ENCODE results near the gene PIGC.

PIGC gene

DNA sequence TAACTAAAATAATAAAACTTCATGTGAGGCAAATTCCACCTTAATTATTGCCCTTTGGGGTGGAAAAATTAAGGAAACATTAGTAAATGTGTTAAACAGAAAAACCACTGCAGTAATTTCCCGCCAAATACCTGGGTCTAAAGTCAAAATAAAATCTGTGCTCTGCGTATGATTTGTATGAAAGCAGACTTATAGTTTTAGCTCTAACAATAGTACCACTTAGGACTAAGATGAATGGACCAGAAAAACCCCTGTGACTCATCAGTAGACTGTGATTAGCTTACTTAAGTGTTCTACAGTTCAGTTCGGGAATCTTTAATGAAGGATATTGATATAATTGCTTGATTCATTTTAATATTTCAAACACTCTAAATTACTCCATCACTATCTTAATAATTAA lies 46.6 kb downstream of the PIGC start:
- DNase-seq = no peak

GRCh38 chr1:172395576-172395975 lies 48.3 kb downstream of the PIGC start:
- DNase-seq = no peak

DNA sequence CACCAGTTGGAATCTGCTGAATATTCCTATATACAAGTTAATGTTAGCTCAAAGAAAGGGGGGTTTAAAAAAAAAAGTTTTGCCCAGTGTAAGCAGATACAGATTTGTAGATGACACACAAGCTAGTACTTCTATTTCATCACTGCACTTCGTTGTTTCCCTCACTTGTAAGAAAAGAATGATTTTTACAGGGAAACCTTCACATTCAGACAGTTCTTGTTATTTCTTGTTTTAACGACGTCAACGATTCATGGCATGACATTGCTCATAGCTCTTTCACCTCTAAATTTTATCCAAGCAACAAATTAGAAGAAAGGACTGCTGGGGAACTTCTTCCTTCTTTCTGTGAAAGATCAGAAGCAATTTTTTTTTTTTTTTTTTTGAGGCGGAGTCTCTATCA lies 49.1 kb downstream of the PIGC start:
- no peak for DNase-seq

- DNase-seq = no peak
Measured at GRCh38 chr1:172394141-172394751, 49.6 kb downstream of the PIGC start.

GRCh38 chr1:172393354-172393753 lies 50.5 kb downstream of the PIGC start:
- no peak for DNase-seq

DNA sequence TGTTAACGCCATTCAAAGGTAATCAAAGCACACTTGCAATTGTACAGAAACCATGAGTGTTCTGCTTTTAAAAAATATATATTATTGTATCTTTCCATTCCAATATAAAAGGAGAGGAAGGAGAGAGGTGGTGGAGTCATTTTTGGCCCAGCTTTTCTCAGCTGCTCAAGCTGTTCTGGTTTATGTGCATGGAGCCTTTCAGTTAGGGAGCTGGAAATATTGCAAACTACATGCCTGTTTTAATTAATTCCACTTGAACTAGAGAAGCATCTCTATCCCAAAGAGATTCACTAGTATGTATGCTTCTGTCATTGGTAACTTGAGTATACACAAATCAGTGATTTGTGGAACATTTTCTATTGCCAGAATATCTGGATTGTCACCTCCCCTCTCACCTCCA lies 51.9 kb downstream of the PIGC start:
- DNase-seq = no peak
